ENCODE measurements around the gene LYAR.
"Not testable (repeated sequence)": the region's sequence is repeated elsewhere in the genome, so short reads cannot be mapped to it uniquely, and the experiment has no call there.

Gene LYAR

DNA sequence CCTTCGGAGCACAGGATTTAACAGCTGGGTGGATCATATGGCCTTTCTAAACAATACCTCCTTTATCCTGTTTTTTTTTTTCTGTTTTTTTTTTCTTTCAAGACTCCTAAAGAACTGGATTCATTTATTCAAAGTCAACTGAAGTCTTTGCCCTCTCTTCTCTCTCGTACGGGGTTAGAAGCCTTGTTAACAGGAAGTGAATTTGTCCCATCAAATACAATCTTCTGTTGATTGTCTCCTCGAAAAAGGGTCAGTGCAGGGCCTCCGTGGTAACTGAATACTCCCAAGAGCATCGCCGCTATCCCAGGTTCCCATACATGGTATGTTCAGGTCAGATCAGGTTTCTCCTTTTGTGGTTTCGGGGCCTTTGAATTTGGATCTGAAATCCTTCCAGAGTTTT is 40.1 kb downstream of the LYAR start:
- TF ChIP-seq, protein P1, sequence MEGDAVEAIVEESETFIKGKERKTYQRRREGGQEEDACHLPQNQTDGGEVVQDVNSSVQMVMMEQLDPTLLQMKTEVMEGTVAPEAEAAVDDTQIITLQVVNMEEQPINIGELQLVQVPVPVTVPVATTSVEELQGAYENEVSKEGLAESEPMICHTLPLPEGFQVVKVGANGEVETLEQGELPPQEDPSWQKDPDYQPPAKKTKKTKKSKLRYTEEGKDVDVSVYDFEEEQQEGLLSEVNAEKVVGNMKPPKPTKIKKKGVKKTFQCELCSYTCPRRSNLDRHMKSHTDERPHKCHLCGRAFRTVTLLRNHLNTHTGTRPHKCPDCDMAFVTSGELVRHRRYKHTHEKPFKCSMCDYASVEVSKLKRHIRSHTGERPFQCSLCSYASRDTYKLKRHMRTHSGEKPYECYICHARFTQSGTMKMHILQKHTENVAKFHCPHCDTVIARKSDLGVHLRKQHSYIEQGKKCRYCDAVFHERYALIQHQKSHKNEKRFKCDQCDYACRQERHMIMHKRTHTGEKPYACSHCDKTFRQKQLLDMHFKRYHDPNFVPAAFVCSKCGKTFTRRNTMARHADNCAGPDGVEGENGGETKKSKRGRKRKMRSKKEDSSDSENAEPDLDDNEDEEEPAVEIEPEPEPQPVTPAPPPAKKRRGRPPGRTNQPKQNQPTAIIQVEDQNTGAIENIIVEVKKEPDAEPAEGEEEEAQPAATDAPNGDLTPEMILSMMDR (IDR thresholded peaks at IDR 0.05; ENCODE audit: borderline replicate concordance, insufficient read depth, low read depth, low read length) = no peak

DNA sequence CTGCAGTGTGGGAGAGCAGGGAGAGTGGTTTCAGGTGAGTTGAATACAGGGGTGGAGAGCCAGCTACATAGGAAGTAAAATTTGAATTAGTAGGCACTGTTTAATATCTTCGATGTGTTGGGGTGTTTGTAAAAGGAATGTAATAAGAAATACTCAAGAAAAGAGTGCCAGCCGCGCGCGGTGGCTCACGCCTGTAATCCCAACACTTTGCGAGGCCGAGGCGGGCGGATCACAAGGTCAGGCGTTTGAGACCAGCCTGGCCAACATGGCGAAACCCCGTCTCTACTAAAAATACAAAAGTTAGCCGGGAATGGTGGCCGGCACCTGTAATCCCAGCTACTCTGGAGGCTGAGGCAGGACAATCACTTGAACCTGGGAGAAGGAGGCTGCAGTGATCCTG is 40.6 kb downstream of the LYAR start:
- H3K4me3 ChIP-seq (ENCODE audit: low read depth, low read length) = not testable (repeated sequence)

More for the DNA sequence above, 40.1 kb downstream of the LYAR start:
- no peak overlapping the region for H3K4me3 ChIP-seq (ENCODE audit: low read depth, low read length)

DNA sequence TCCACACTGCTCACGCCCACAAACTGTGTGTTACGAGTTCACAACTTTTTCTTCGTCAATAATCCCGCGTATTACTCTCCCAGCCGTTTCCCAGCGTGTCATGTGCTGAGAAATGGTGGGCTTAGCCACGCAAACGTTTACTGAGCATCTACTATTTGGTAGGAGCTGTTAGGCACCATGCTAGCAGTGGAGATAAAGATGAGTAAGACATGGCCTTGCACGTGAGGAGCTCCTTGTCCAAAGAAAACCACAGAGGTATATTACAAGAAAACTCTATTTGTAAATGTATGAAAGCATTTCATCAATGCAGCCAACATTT is 41.1 kb downstream of the LYAR start:
- TF ChIP-seq, protein P1 (IDR thresholded peaks at IDR 0.05; ENCODE audit: borderline replicate concordance, insufficient read depth, low read depth, low read length) = no peak
- H3K4me3 ChIP-seq (ENCODE audit: low read depth, low read length) = peak overlapping the region; percentile 92

- TF ChIP-seq, protein P1 (IDR thresholded peaks at IDR 0.05; ENCODE audit: borderline replicate concordance, insufficient read depth, low read depth, low read length) = no peak
- H3K4me3 ChIP-seq (ENCODE audit: low read depth, low read length) = peak within 1 kb of the TSS; percentile 92
Measured at GRCh38 chr4:4248029-4248884, 41.7 kb downstream of the LYAR start, which contains the start of gene TMEM128. TSS of gene TMEM128 (minus strand) at chr4:4248223. CDS start at chr4:4248202, 21 bp downstream.

DNA sequence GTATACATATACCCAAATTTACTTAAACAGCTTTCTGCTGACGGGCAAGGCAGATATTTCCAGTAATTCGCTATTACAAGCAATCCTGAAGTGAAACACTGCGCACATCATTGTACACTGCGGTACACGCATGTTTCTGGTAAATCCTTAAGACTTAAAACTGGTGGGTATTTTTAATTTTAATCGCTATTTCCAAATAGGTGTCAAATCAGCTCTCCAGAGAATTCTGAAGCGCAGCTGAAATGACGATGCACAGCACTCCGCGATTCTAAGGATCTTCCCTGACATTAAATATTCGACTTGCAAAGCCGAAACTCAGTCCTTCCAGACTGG is 42.3 kb downstream of the LYAR start:
- TF ChIP-seq, protein P1 (IDR thresholded peaks at IDR 0.05; ENCODE audit: borderline replicate concordance, insufficient read depth, low read depth, low read length) = no peak
- H3K4me3 ChIP-seq (ENCODE audit: low read depth, low read length) = peak overlapping the region; percentile 92

- TF ChIP-seq, protein P1 (IDR thresholded peaks at IDR 0.05; ENCODE audit: borderline replicate concordance, insufficient read depth, low read depth, low read length) = no peak
- no peak overlapping the region for H3K4me3 ChIP-seq (ENCODE audit: low read depth, low read length)
Measured at GRCh38 chr4:4245172-4245571, 44.8 kb downstream of the LYAR start.

GRCh38 chr4:4239551-4239950 is 50.4 kb downstream of the LYAR start:
- H3K4me3 ChIP-seq (ENCODE audit: low read depth, low read length) = not testable (repeated sequence)

GRCh38 chr4:4233610-4234009 is 56.3 kb downstream of the LYAR start:
- TF ChIP-seq, protein P1 (IDR thresholded peaks at IDR 0.05; ENCODE audit: borderline replicate concordance, insufficient read depth, low read depth, low read length) = no peak
- no peak overlapping the region for H3K4me3 ChIP-seq (ENCODE audit: low read depth, low read length)

Data from GM12875 (cell line).